HG02870 (cell line): ENCODE measurements around the gene IQUB.
"Not testable (repeated sequence)": the region's sequence is repeated elsewhere in the genome, so short reads cannot be mapped to it uniquely, and the experiment has no call there.

ENCODE experiments used
- ATAC-seq: cut with Tn5 transposase; IDR thresholded peaks from one replicate; pipeline ENCODE4 v1.9.1; 2021; ENCODE audit warnings: mild to moderate bottlenecking, moderate library complexity; ENCODE audit not compliant: unreplicated experiment

The IQUB gene

GRCh38 chr7:123494193-123494796 is 40.1 kb downstream of the IQUB start:
- no peak for ATAC-seq

- peak; percentile 83 for ATAC-seq
Measured at GRCh38 chr7:123492485-123492884, 41.9 kb downstream of the IQUB start.

- no peak for ATAC-seq
Measured at GRCh38 chr7:123485721-123486120, 48.7 kb downstream of the IQUB start.

GRCh38 chr7:123485187-123485586 is 49.2 kb downstream of the IQUB start:
- no peak for ATAC-seq

GRCh38 chr7:123484199-123484598 is 50.2 kb downstream of the IQUB start:
- no peak for ATAC-seq

GRCh38 chr7:123480107-123480506 is 54.3 kb downstream of the IQUB start:
- ATAC-seq: no peak

- ATAC-seq: not testable (repeated sequence)
Measured at GRCh38 chr7:123478056-123478455, 56.3 kb downstream of the IQUB start.

- ATAC-seq: no peak
Measured at GRCh38 chr7:123472750-123473445, 61.5 kb downstream of the IQUB start.

- ATAC-seq: no peak
Measured at GRCh38 chr7:123472327-123472726, 62.1 kb downstream of the IQUB start.

- no peak for ATAC-seq
Measured at GRCh38 chr7:123468303-123468702, 66.1 kb downstream of the IQUB start.

- ATAC-seq: no peak
Measured at GRCh38 chr7:123463890-123464289, 70.5 kb downstream of the IQUB start.

GRCh38 chr7:123460616-123461015 is 73.8 kb downstream of the IQUB start:
- no peak for ATAC-seq

GRCh38 chr7:123455965-123456470 is 78.4 kb downstream of the IQUB start:
- ATAC-seq: no peak

- no peak for ATAC-seq
Measured at GRCh38 chr7:123440101-123440548, 94.3 kb downstream of the IQUB start.

GRCh38 chr7:123439191-123439590 is 95.2 kb downstream of the IQUB start:
- no peak for ATAC-seq

GRCh38 chr7:123437447-123437995 is 96.9 kb downstream of the IQUB start:
- ATAC-seq: no peak

GRCh38 chr7:123435080-123435700 is 99.2 kb downstream of the IQUB start:
- no peak for ATAC-seq

GRCh38 chr7:123433665-123434064 is 100.7 kb downstream of the IQUB start:
- no peak for ATAC-seq

- no peak for ATAC-seq
Measured at GRCh38 chr7:123432601-123433000, 101.8 kb downstream of the IQUB start.

- no peak for ATAC-seq
Measured at GRCh38 chr7:123431075-123431614, 103.2 kb downstream of the IQUB start.

GRCh38 chr7:123425246-123425645 is 109.1 kb downstream of the IQUB start:
- ATAC-seq: no peak
